GM12878 (cell line): Measurements from ENCODE around the gene SEMA3D. TPM values are rescaled to one million over a fixed set of nuclear protein-coding genes. Genes with fewer than 3 reads are reported as not detected.

ENCODE experiments used
- ATAC-seq: fragments of 200-7000 bp; cut with Tn5 transposase; 3 replicates; pipeline ENCODE4 v1.9.1; 2020; ENCODE audit warnings: mild to moderate bottlenecking, moderate library complexity
- BruUV-seq: library from RNA; stranded (reverse); fragments of 400-500 nt; replicated peaks from 2 replicates; lab custom pipeline; 2021; lab: Mats Ljungman, UMichigan
- CTCF ChIA-PET: fragments of 300-600 bp; sonication (Branson Sonifier 250); formaldehyde crosslinking; extraction: SDS; loops from one replicate; lab custom pipeline; 2021; ENCODE audit warnings: inconsistent platforms; lab: Yijun Ruan, JAX
- POLR2A ChIA-PET: fragments of 350-600 bp; formaldehyde crosslinking; extraction: SDS; loops from one replicate; lab custom pipeline; 2021; ENCODE audit warnings: inconsistent platforms; lab: Charles Lee
- RAD21 ChIA-PET: fragments of 300-600 bp; sonication (Branson Sonifier 250); formaldehyde crosslinking; loops from one replicate; lab custom pipeline; 2023; ENCODE audit warnings: antibody characterized with exemption; ENCODE audit not compliant: unreplicated experiment; lab: Charles Lee
- SMC1A ChIA-PET: fragments of 300-600 bp; sonication (Branson Sonifier 250); formaldehyde crosslinking; loops from one replicate; lab custom pipeline; 2023; ENCODE audit not compliant: unreplicated experiment, uncharacterized antibody; lab: Charles Lee
- DNase-seq: peaks from one replicate; pipeline ENCODE4 v3.0.0-alpha.2; 2011; ENCODE audit warnings: low read depth, low spot score
- FAIRE-seq: peaks from 3 replicates; lab custom pipeline; 2011; peaks lifted over from hg19 to GRCh38; lab: Jason Lieb, UNC
- H2AFZ ChIP-seq: 2 replicates; pipeline ENCODE4 v1.6.0; 2011; ENCODE audit warnings: low read depth, low read length, control low read depth; ENCODE audit not compliant: control insufficient read depth
- H3K27ac ChIP-seq: 2 replicates; pipeline ENCODE4 v1.5.1; 2011; ENCODE audit warnings: control low read depth; ENCODE audit not compliant: control insufficient read depth, insufficient read depth
- H3K27me3 ChIP-seq, 2 experiments: replicated peaks in 1 of 2; 2 replicates each; pipeline versions ENCODE4 v1.6.0 to v1.6.1; 2011; ENCODE audit warnings: low read length in 1 of 2; ENCODE audit not compliant: control insufficient read depth in 2 of 2, insufficient read depth in 2 of 2
- H3K36me3 ChIP-seq, 2 experiments: 2 replicates each; pipeline ENCODE4 v1.5.1; 2011; ENCODE audit warnings: low read length in 1 of 2; ENCODE audit not compliant: control insufficient read depth in 2 of 2, insufficient read depth in 2 of 2
- H3K4me1 ChIP-seq: 2 replicates; pipeline ENCODE4 v1.6.1; 2011; ENCODE audit warnings: mild to moderate bottlenecking, low read length, moderate library complexity, mixed read lengths; ENCODE audit not compliant: control insufficient read depth, insufficient read depth
- H3K4me2 ChIP-seq: 2 replicates; pipeline ENCODE4 v1.6.0; 2011; ENCODE audit warnings: control low read depth; ENCODE audit not compliant: control insufficient read depth, insufficient read depth
- H3K4me3 ChIP-seq: fragments of 200-600 bp; sonication (generic); 2 replicates; pipeline ENCODE4 v1.5.1; 2016
- H3K79me2 ChIP-seq: 2 replicates; pipeline ENCODE4 v1.6.0; 2011; ENCODE audit warnings: low read length; ENCODE audit not compliant: control insufficient read depth, insufficient read depth
- H3K9ac ChIP-seq: 2 replicates; pipeline ENCODE4 v1.8.0; 2011; ENCODE audit warnings: low read length, control low read depth, mixed read lengths; ENCODE audit not compliant: control insufficient read depth, insufficient read depth
- H3K9me3 ChIP-seq: replicated peaks from 3 replicates; pipeline ENCODE4 v1.5.1; 2011; ENCODE audit warnings: mild to moderate bottlenecking, low read length; ENCODE audit not compliant: control insufficient read depth, insufficient read depth
- H4K20me1 ChIP-seq: 2 replicates; pipeline ENCODE4 v1.6.0; 2011; ENCODE audit not compliant: control insufficient read depth, insufficient read depth
- BMI1 ChIP-seq: fragments of 450-650 bp; IDR thresholded peaks from 2 replicates; pipeline ENCODE4 v1.6.1; 2016; ENCODE audit warnings: mild to moderate bottlenecking, moderate library complexity, borderline replicate concordance
- MYC ChIP-seq: IDR thresholded peaks from 2 replicates; pipeline ENCODE4 v1.6.1; 2011; ENCODE audit warnings: mild to moderate bottlenecking, low read length, moderate library complexity, inconsistent platforms; ENCODE audit not compliant: insufficient read depth, insufficient replicate concordance, insufficient read length, severe bottlenecking
- NBN ChIP-seq: fragments of 450-650 bp; IDR thresholded peaks from 2 replicates; pipeline ENCODE4 v1.6.1; 2016
- POLR2AphosphoS5 ChIP-seq: IDR thresholded peaks from 2 replicates; pipeline ENCODE4 v1.6.1; 2011; ENCODE audit warnings: mild to moderate bottlenecking, low read length, inconsistent platforms
- SUZ12 ChIP-seq: fragments of 200-600 bp; sonication (generic); IDR thresholded peaks from one replicate; pipeline ENCODE4 v1.6.1; 2018; ENCODE audit warnings: antibody characterized with exemption, mild to moderate bottlenecking; ENCODE audit not compliant: unreplicated experiment
- ZBTB40 ChIP-seq: fragments of 450-650 bp; IDR thresholded peaks from 2 replicates; pipeline ENCODE4 v1.6.1; 2016; ENCODE audit warnings: mild to moderate bottlenecking, moderate library complexity, borderline replicate concordance
- WGBS: methylation state at CpG from one replicate; pipeline ENCODE4 v1.1.6; 2016; ENCODE audit warnings: low lambda C conversion rate; ENCODE audit not compliant: insufficient replicate concordance, insufficient coverage; ENCODE audit errors: missing lambda C conversion rate; 5-methylcytosine and 5-hydroxymethylcytosine counted together
- in situ Hi-C: fragments of 300-500 bp; cut with MboI; formaldehyde crosslinking; loops from 9 replicates; pipeline ENCODE4 v1.14.3; 2018; ENCODE audit warnings: mixed read lengths
- intact Hi-C: fragments of 100-400 bp; cut with micrococcal nuclease; formaldehyde crosslinking; loops from one replicate; pipeline ENCODE4 v1.14.2; 2022; ENCODE audit not compliant: unreplicated experiment
- polyA plus RNA-seq, 11 experiments: library from polyadenylated mRNA; depleted of rRNA in 4 of 11; unstranded in 6 of 11; stranded (reverse) in 5 of 11; fragments of >200 nt; fragmentation: Nextera tagmentation in 4 of 11; fragmentation: Illumina TruSeq in 1 of 11; extraction: Ambion mirVana in 4 of 11; extraction: Trizol in 1 of 11; gene quantifications; 1 replicate in 1 of 11; 2 replicates in 10 of 11; pipeline versions ENCODE4 v1.2.1 to v1.2.3, GENCODE V29; 2011 to 2016; ENCODE audit warnings: inconsistent platforms in 2 of 11, missing spikeins in 2 of 11, low read depth in 1 of 11
- total RNA-seq, 4 experiments: library from RNA; depleted of rRNA in 3 of 4; stranded (reverse); fragments of >200 nt in 3 of 4; fragmentation: Illumina TruSeq in 1 of 4; extraction: Trizol in 1 of 4; gene quantifications; 2 replicates each; pipeline versions ENCODE4 v1.2.1 to v1.2.3, GENCODE V29; 2013 to 2021

Gene SEMA3D
- total and polyA plus RNA-seq, 10 of the 15 experiments (the other 5 are each of a cell fraction or from before 2014, with no cell fraction given), result 0.04 TPM; not detected in 9

- BruUV-seq, result no TSS peak
Measured at GRCh38 chr7:85019176-85019575, 167.7 kb downstream of the SEMA3D start.

More at GRCh38 chr7:85019176-85019575, 167.7 kb downstream of the SEMA3D start:
- in situ Hi-C loops, result no loop called here
- TF ChIP-seq NBN, result no peak
- no peak for TF ChIP-seq ZBTB40
- no peak for TF ChIP-seq BMI1
- TF ChIP-seq POLR2AphosphoS5, result no peak
- no peak for TF ChIP-seq SUZ12
- TF ChIP-seq MYC, result no peak
- RAD21 ChIA-PET, result interaction anchor here (0.9 kb wide), 1 partner anchor 1038 kb away, joined by 3 read pairs; no protein-coding TSS in a partner anchor
- H3K27me3 ChIP-seq, result no peaks in the 10 kb centered on the region
- H3K9me3 ChIP-seq, result no peaks in the 10 kb centered on the region
- no peaks in the 10 kb centered on the region for H3K36me3 ChIP-seq
- no peak overlapping the region for H3K4me3 ChIP-seq
- no peaks in the 10 kb centered on the region for H3K79me2 ChIP-seq
- no peak overlapping the region for H3K9ac ChIP-seq
- FAIRE-seq, result no peak
- no peak for DNase-seq
- H3K27ac ChIP-seq, result no peak overlapping the region
- H2AFZ ChIP-seq, result no peak overlapping the region
- SMC1A ChIA-PET, result interaction anchor here (1.2 kb wide), 1 partner anchor 1083 kb away, joined by 7 read pairs; no protein-coding TSS in a partner anchor
- CTCF ChIA-PET, result interaction anchor here (0.7 to 1.0 kb wide), 4 partner anchors 9 to 1087 kb away, joined by 3 to 5 read pairs (median 4); no protein-coding TSS in a partner anchor
- 0% methylated on average over 1 of the region's 1 CpG for WGBS
- no peaks in the 10 kb centered on the region for H4K20me1 ChIP-seq
- H3K4me1 ChIP-seq, result no peaks in the 10 kb centered on the region
- ATAC-seq, result no peak
- intact Hi-C loops, result no loop called here
- H3K4me2 ChIP-seq, result no peak overlapping the region
- POLR2A ChIA-PET, result no interaction called here
